Breast epithelium (tissue), 3 donors: ENCODE results near the gene PSMD5.

ENCODE experiments used
- CTCF ChIP-seq, 3 donors: fragments of 450-650 bp; IDR thresholded peaks; one replicate each; pipeline ENCODE4 v1.5.1; 2016 to 2017; ENCODE audit warnings: antibody characterized with exemption in 3 of 3, mild to moderate bottlenecking in 3 of 3, moderate library complexity in 3 of 3
- POLR2A ChIP-seq: fragments of 450-650 bp; IDR thresholded peaks from one replicate; pipeline ENCODE4 v1.6.1; 2016; ENCODE audit warnings: antibody characterized with exemption, mild to moderate bottlenecking, moderate library complexity

- no peak for TF ChIP-seq CTCF (IDR thresholded peaks at IDR 0.05)
- no peak for TF ChIP-seq POLR2A
These were observed 4.8 kb downstream of the PSMD5 start for GRCh38 chr9:120837921-120838320.
